GM13977 (cell line): ENCODE measurements around the gene ALG14.
"Not testable (repeated sequence)": the region's sequence is repeated elsewhere in the genome, so short reads cannot be mapped to it uniquely, and the experiment has no call there.

ENCODE experiments used
- DNase-seq: peaks from one replicate; pipeline ENCODE4 v3.0.0; 2012; ENCODE audit warnings: low spot score
- in situ Hi-C: fragments of 300-500 bp; cut with MboI; formaldehyde crosslinking; loops from one replicate; pipeline ENCODE4 v1.12.0; 2022; ENCODE audit warnings: low sequenced_read_pairs, low pct_unique_long_range_greater_than_20kb, mixed read lengths, inconsistent platforms; ENCODE audit not compliant: unreplicated experiment
- TF ChIP-seq, protein P1 (sequence below): IDR thresholded peaks from 2 replicates; pipeline ENCODE4 v1.5.1; 2012; ENCODE audit warnings: mild to moderate bottlenecking, control low read depth; ENCODE audit not compliant: insufficient read depth; ENCODE audit errors: extremely low read depth, missing control alignments

ALG14 gene

DNA sequence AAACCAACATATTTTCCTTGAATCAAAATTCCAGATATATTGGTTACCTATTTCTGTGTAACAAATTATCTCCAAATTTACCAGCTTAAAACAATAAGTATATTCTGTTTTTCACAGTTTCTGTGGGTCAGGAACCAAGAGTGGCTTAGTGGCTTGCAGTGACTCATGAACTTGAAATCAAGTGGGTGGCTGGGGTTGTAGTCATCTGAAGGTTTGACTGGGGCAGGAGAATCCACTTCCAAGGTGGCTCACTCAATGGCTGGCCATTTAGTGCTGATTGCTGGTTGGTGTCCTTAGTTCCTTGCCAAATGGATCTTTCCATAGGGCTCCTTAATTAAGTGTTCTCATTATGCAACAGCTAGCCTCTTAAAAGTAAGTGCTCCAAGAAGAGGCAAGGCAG lies 43.8 kb downstream of the ALG14 start:
- no peak for DNase-seq
- in situ Hi-C loops: no loop called here
- TF ChIP-seq, protein P1, sequence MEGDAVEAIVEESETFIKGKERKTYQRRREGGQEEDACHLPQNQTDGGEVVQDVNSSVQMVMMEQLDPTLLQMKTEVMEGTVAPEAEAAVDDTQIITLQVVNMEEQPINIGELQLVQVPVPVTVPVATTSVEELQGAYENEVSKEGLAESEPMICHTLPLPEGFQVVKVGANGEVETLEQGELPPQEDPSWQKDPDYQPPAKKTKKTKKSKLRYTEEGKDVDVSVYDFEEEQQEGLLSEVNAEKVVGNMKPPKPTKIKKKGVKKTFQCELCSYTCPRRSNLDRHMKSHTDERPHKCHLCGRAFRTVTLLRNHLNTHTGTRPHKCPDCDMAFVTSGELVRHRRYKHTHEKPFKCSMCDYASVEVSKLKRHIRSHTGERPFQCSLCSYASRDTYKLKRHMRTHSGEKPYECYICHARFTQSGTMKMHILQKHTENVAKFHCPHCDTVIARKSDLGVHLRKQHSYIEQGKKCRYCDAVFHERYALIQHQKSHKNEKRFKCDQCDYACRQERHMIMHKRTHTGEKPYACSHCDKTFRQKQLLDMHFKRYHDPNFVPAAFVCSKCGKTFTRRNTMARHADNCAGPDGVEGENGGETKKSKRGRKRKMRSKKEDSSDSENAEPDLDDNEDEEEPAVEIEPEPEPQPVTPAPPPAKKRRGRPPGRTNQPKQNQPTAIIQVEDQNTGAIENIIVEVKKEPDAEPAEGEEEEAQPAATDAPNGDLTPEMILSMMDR: no peak

DNA sequence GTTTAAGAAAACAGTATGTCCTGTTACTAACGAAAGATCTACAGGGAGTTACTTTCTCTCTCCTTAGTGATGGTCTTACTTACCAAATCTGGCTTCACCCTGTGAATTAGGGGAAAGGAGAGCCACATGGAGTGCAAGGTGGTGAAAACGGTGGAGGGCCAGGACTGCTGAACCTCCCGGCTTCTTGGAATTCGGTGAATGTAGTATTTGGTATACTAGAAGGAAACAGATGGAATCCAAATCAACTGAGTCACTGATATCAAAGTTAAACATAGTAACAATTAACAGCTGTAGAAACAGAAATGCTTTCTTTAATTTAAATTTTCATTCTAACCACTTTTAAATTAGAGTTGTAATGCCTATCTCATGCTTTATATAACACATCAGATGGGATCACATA lies 45.7 kb downstream of the ALG14 start:
- TF ChIP-seq, protein P1: no peak
- no peak for DNase-seq
- in situ Hi-C loops: no loop called here

DNA sequence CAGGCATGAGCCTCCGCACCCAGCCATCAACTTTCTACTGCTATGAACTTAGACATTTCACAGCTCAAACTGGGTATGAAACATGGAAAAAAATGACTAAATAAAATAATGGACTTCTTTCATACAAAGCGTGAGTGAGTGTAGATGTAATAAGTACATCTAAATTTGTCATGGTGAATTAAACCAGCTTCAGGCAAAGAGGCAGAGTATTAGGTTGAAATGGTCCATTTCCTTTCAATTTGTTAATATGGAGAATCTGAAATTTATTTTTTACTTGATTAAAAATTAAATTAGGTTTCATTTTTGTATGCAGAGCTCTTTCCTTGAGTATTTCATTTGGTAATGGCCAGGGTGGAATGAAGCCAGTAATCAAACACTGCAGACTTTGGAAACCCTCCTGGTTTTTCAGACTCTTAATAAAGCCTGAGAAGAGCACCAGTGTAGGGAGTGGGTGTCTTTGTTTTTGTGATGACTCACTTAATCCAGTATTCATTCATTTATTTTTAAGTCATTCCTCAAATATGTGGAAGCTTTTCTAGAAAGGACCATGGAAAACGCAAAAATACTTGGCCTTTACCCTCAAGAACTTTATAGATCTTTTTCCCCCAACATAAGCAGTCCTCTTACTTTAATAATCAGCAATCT lies 49.2 kb downstream of the ALG14 start:
- in situ Hi-C loops: no loop called here
- DNase-seq: no peak
- TF ChIP-seq, protein P1: no peak

DNA sequence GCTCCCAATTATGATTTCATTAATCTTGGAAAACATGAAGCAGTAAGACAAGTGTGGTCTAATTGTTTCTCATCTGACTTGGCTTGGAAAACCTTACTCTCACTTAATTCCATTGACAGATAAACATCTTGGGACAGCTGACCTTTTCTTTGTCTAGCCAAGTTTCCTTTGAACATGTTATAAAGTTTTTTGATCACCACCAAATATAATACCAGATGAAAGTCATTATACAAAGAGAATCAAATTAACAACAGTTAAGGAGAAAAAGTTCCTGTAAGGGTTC lies 50.2 kb downstream of the ALG14 start:
- no peak for DNase-seq
- TF ChIP-seq, protein P1: no peak
- in situ Hi-C loops: no loop called here

DNA sequence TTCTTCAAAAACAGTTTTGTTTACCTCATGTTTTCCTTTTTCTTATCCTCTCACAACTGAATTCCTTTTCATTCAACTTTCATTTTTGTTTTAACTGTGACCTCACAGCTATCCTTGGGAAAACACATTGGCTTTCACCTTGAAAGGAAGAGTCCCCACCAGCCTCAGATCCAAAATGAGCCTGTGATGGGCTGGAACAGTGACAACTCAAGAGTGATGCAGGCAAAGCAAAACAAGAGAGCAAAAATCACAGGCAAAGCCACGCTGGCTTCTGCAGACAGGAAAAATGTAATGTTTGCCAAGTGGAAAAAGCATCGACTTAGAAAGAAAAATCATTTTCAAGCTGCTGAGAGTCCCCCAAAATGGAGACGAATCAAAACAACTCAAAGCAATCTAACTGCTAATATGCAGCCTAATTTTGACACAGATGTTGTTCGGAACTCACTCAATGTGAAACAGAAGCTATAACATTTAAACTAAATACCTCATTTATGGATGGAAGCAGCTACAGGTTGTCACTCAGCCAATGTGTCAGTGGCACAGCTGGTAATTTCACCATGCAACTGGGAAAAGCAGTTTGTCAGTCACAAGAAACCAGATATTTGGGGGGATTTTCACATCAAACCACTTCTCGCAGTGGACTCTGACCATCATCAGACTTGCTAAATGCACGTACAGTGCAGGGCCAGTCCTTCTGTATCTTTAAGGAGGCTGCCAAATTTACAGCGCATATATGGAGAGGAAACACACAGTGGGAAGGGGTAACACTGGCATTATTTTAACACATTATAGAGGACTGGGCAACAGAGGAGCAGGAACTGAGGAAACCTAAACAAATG lies 50.7 kb downstream of the ALG14 start:
- in situ Hi-C loops: no loop called here

DNA sequence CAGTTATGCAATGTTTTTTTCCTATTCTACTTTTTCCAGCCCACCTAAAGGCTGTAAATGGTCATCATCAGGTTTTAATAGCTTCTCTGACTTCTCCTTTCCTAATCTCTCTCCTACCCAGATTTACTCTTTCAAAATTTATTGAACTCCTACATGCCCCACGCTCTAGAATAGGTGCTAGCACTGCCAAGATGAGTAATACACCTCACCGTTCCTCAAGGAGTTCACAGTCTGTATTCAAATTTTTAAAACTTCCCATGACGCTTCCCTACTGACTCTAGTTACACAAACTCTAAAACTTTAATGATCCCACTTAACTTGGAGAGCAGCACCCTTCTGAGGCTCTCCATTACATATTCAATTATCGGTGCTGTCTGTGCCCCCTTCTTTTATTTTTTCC lies 51.6 kb downstream of the ALG14 start:
- in situ Hi-C loops: no loop called here
- TF ChIP-seq, protein P1: no peak
- no peak for DNase-seq

More for the DNA sequence above, 50.7 kb downstream of the ALG14 start:
- no peak for DNase-seq
- TF ChIP-seq, protein P1: no peak

DNA sequence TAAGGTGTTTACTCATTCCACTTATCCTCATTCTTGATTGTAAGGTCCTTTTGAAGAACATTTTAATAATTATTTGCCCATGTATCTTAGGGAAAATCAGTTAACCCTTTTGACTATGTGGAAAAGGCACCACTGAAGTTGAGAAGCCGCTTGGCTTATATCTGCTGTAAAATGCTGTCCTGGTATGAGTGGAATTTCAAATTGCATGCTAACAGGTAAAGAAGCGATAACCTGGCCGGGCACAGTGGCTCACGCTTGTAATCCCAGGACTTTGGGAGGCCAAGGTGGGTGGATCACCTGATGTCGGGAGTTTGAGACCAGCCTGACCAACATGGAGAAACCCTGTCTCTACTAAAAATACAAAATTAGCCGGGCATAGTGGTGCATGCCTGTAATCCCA lies 53.3 kb downstream of the ALG14 start:
- DNase-seq, in situ Hi-C loops: not testable (repeated sequence)
